Astrocyte (in vitro differentiated cells and primary cell): ENCODE measurements around the gene HSD17B3.

Experiments used
- CTCF ChIP-seq: IDR thresholded peaks from 2 replicates; pipeline ENCODE4 v1.5.1; 2011; ENCODE audit warnings: low read depth, mild to moderate bottlenecking, inconsistent platforms, low read length, moderate library complexity; ENCODE audit not compliant: insufficient read depth
- EZH2 ChIP-seq: IDR thresholded peaks from 2 replicates; pipeline ENCODE4 v1.6.1; 2012; ENCODE audit warnings: mild to moderate bottlenecking, low read length, inconsistent platforms; ENCODE audit not compliant: insufficient read depth

GRCh38 chr9:96289392-96289791 lies 12.6 kb downstream of the HSD17B3 start:
- TF ChIP-seq EZH2 (no peak), CTCF (no peak)
